Measurements from ENCODE around the gene DDO. TPM values are rescaled to one million over a fixed set of nuclear protein-coding genes. Genes with fewer than 3 reads are reported as not detected.

Gene DDO
- total and polyA plus RNA-seq, 2 experiments from 2014 or later = 0.10 TPM; not detected in 1

- Mint-ChIP-seq H3K4me3 (no peak overlapping the region), H3K36me3 (ENCODE audit: low read depth) (no peaks in the 10 kb centered on the region), H3K27me3 (ENCODE audit: insufficient read depth, low read depth, poor library complexity) (peaks cover 7% of the 10 kb centered on the region), H3K9me3 (no peaks in the 10 kb centered on the region), H3K4me1 (peaks cover 12% of the 10 kb centered on the region), H3K27ac (no peak overlapping the region)
- DNase-seq (ENCODE audit: low spot score) (no peak), ATAC-seq (no peak)
- H3K36me3 ChIP-seq (ENCODE audit: insufficient read depth) = no peaks in the 10 kb centered on the region
- H2AFZ ChIP-seq = no peak overlapping the region
- no peaks in the 10 kb centered on the region for H3K79me2 ChIP-seq (replicated peaks; ENCODE audit: insufficient read depth)
- H3K4me2 ChIP-seq = no peak overlapping the region
- H3K27ac ChIP-seq (ENCODE audit: low read depth) = no peak overlapping the region
- H3K9me2 ChIP-seq (ENCODE audit: insufficient read depth) = no peaks in the 10 kb centered on the region
- no peak overlapping the region for H3K4me3 ChIP-seq
- no peaks in the 10 kb centered on the region for H3F3A ChIP-seq (replicated peaks; ENCODE audit: low read depth)
- no peaks in the 10 kb centered on the region for H3K4me1 ChIP-seq (ENCODE audit: insufficient read depth)
- H3K27me3 ChIP-seq (ENCODE audit: insufficient read depth) = no peaks in the 10 kb centered on the region
- H4K20me1 ChIP-seq (replicated peaks; ENCODE audit: insufficient read depth) = no peaks in the 10 kb centered on the region
- TF ChIP-seq CREB1 (CRISPR knock-in tag; IDR thresholded peaks at IDR 0.05; ENCODE audit: low read depth) (no peak), ZNF462 (CRISPR knock-in tag; IDR thresholded peaks at IDR 0.05) (no peak), EZH2phosphoT487 (IDR thresholded peaks at IDR 0.05; ENCODE audit: unreplicated experiment) (no peak), NANOG (IDR thresholded peaks at IDR 0.05; ENCODE audit: borderline replicate concordance) (no peak), STAT1 (IDR thresholded peaks at IDR 0.05; ENCODE audit: unreplicated experiment) (no peak), ETS1 (IDR thresholded peaks at IDR 0.05) (no peak), CTCF (conservative IDR thresholded peaks at IDR 0.05; ENCODE audit: low read depth in 2 of 2) (no peak), EZH2 (IDR thresholded peaks at IDR 0.05; ENCODE audit: low read depth, unreplicated experiment) (no peak), POLR2AphosphoS5 (IDR thresholded peaks at IDR 0.05; ENCODE audit: low read depth) (no peak), JUNB (IDR thresholded peaks at IDR 0.05; ENCODE audit: unreplicated experiment) (no peak), ZNF331 (CRISPR knock-in tag; IDR thresholded peaks at IDR 0.05; ENCODE audit: low read depth) (no peak), ZNF114 (CRISPR knock-in tag; IDR thresholded peaks at IDR 0.05) (no peak)
- TF ChIP-seq, protein P1, sequence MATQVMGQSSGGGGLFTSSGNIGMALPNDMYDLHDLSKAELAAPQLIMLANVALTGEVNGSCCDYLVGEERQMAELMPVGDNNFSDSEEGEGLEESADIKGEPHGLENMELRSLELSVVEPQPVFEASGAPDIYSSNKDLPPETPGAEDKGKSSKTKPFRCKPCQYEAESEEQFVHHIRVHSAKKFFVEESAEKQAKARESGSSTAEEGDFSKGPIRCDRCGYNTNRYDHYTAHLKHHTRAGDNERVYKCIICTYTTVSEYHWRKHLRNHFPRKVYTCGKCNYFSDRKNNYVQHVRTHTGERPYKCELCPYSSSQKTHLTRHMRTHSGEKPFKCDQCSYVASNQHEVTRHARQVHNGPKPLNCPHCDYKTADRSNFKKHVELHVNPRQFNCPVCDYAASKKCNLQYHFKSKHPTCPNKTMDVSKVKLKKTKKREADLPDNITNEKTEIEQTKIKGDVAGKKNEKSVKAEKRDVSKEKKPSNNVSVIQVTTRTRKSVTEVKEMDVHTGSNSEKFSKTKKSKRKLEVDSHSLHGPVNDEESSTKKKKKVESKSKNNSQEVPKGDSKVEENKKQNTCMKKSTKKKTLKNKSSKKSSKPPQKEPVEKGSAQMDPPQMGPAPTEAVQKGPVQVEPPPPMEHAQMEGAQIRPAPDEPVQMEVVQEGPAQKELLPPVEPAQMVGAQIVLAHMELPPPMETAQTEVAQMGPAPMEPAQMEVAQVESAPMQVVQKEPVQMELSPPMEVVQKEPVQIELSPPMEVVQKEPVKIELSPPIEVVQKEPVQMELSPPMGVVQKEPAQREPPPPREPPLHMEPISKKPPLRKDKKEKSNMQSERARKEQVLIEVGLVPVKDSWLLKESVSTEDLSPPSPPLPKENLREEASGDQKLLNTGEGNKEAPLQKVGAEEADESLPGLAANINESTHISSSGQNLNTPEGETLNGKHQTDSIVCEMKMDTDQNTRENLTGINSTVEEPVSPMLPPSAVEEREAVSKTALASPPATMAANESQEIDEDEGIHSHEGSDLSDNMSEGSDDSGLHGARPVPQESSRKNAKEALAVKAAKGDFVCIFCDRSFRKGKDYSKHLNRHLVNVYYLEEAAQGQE (IDR thresholded peaks at IDR 0.05; ENCODE audit: unreplicated experiment) = no peak
These were observed 12.8 kb upstream of the DDO start for GRCh38 chr6:110428153-110428552.
